Measurements from ENCODE around the gene SAP130.

SAP130 gene

DNA sequence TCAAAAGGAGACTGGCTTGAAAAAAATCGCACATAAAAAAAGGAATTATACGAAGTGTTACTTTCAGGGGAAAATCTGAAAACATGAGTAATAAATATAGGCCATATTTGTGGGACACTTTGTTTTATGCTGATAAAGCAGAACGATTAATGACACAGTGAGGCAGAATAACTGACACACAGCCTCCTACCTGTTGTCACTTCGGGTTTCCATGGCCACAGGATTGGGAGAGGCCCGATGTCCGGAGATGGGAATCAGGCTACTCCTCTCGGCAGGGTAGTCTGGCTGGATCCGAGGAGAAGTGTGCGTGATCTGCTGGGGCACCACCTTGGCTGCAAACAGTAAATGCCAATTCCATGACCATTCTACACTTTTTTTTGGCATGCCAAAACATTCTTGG, 31.7 kb downstream of the SAP130 start:
- Mint-ChIP-seq H3K27me3 (ENCODE audit: low read depth) (no peaks in the 10 kb centered on the region), H3K27ac (no peak overlapping the region), H3K9me3 (no peaks in the 10 kb centered on the region), H3K4me1 (ENCODE audit: low read depth) (no peaks in the 10 kb centered on the region), H3K36me3 (ENCODE audit: low read depth) (peaks cover 33% of the 10 kb centered on the region), H3K4me3 (no peak overlapping the region)

GRCh38 chr2:127995725-127996124, 32.1 kb downstream of the SAP130 start:
- no peaks in the 10 kb centered on the region for H3K27me3 Mint-ChIP-seq (ENCODE audit: low read depth)
- no peaks in the 10 kb centered on the region for H3K4me1 Mint-ChIP-seq (ENCODE audit: low read depth)
- H3K9me3 Mint-ChIP-seq, result no peaks in the 10 kb centered on the region
- no peak overlapping the region for H3K4me3 Mint-ChIP-seq
- no peak overlapping the region for H3K27ac Mint-ChIP-seq
- H3K36me3 Mint-ChIP-seq (ENCODE audit: low read depth), result peaks cover 33% of the 10 kb centered on the region

GRCh38 chr2:127993659-127994058, 34.2 kb downstream of the SAP130 start:
- no peak overlapping the region for H3K27ac Mint-ChIP-seq
- no peaks in the 10 kb centered on the region for H3K4me1 Mint-ChIP-seq (ENCODE audit: low read depth)
- H3K27me3 Mint-ChIP-seq (ENCODE audit: low read depth), result no peaks in the 10 kb centered on the region
- no peak overlapping the region for H3K4me3 Mint-ChIP-seq
- H3K36me3 Mint-ChIP-seq (ENCODE audit: low read depth), result peaks cover 31% of the 10 kb centered on the region
- H3K9me3 Mint-ChIP-seq, result no peaks in the 10 kb centered on the region

GRCh38 chr2:127991742-127992141, 36.1 kb downstream of the SAP130 start:
- Mint-ChIP-seq H3K9me3 (no peaks in the 10 kb centered on the region), H3K27ac (no peak overlapping the region), H3K4me1 (ENCODE audit: low read depth) (no peaks in the 10 kb centered on the region), H3K4me3 (no peak overlapping the region), H3K36me3 (ENCODE audit: low read depth) (peaks cover 28% of the 10 kb centered on the region), H3K27me3 (ENCODE audit: low read depth) (no peaks in the 10 kb centered on the region)

DNA sequence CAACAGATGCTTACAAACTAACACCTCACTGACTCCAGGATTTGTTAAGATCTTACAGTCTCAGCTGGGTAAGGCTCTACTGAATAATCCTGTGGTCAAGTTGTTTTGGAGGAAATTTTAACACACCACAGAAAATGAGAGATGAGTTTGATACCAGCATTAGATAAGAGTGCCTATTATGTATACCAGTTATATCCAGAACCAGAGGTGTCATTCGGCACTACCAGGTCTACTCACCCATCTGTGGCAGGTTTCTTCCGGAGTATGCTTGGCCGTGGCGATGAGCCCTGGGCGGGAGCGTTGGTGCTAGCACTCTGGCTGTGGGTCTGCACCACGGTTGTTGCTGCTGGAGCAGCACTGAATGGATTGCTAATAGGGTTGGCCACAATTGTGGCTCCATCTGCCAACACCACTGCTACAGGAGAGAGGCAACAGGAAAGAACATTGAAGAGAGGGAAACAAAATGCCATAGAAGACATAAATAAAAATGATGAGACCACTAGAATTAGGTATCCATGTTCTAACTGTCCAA, 41.2 kb downstream of the SAP130 start:
- Mint-ChIP-seq H3K4me1 (ENCODE audit: low read depth) (no peaks in the 10 kb centered on the region), H3K9me3 (no peaks in the 10 kb centered on the region), H3K4me3 (no peak overlapping the region), H3K36me3 (ENCODE audit: low read depth) (peaks cover 28% of the 10 kb centered on the region), H3K27ac (no peak overlapping the region), H3K27me3 (ENCODE audit: low read depth) (no peaks in the 10 kb centered on the region)

DNA sequence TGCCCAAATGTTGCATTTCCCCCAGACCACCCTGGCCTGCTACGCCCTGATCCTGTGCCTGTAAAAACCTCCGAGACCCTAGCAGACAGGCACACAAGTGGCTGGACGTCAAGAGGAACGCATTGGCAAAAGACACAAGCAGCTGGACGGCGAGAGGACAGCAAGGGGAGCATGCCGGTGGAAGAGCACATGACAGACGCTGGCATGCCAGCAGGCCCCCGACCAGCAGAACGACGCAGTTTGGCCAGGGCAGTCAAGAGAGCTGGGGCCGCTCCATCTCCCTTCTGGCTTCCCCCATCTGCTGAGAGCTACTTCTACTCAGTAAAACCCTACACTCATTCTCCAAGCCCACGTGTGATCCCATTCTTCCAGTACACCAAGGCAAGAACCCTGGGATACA, 42.1 kb downstream of the SAP130 start:
- H3K4me1 Mint-ChIP-seq (ENCODE audit: low read depth), result no peaks in the 10 kb centered on the region
- H3K27me3 Mint-ChIP-seq (ENCODE audit: low read depth), result no peaks in the 10 kb centered on the region
- no peaks in the 10 kb centered on the region for H3K9me3 Mint-ChIP-seq
- no peak overlapping the region for H3K27ac Mint-ChIP-seq
- peaks cover 28% of the 10 kb centered on the region for H3K36me3 Mint-ChIP-seq (ENCODE audit: low read depth)
- no peak overlapping the region for H3K4me3 Mint-ChIP-seq

DNA sequence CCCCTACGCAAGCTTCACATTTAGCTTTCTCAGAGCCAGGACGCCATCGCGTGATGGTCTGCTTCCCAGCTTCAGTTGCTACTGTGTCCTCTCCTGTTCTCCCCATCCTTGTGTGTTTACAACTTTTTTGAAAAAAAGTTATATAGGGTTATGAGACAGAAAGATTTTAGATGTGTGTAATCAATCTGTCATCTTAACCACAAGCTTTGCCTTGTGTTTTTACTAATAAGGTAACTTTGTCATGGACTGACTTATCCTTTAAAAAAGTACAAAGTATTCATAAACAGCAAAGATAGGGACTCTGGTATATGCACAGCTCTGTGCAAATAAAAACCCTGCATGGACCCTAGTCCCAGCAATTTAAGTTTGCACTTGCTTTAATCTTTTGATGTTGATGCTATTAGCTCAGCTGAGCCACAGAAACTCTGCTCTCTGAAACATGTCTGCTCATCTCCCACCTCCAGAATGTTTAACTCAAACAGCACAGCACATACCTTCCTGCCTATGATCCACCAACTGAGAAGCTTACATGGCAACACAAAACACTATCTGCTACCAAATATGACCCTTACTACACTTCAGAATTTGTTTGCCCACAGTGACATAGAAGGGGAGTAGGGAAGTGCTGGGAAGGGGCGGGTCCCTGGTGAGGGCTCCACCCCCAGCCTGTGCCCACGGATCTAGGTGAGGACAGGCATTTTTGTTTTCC, 42.7 kb downstream of the SAP130 start:
- no peak overlapping the region for H3K27ac Mint-ChIP-seq
- no peaks in the 10 kb centered on the region for H3K9me3 Mint-ChIP-seq
- H3K4me1 Mint-ChIP-seq (ENCODE audit: low read depth), result no peaks in the 10 kb centered on the region
- H3K36me3 Mint-ChIP-seq (ENCODE audit: low read depth), result peaks cover 29% of the 10 kb centered on the region
- no peak overlapping the region for H3K4me3 Mint-ChIP-seq
- H3K27me3 Mint-ChIP-seq (ENCODE audit: low read depth), result no peaks in the 10 kb centered on the region

- no peak overlapping the region for H3K4me3 Mint-ChIP-seq
- no peaks in the 10 kb centered on the region for H3K4me1 Mint-ChIP-seq (ENCODE audit: low read depth)
- no peak overlapping the region for H3K27ac Mint-ChIP-seq
- no peaks in the 10 kb centered on the region for H3K9me3 Mint-ChIP-seq
- H3K27me3 Mint-ChIP-seq (ENCODE audit: low read depth), result no peaks in the 10 kb centered on the region
- H3K36me3 Mint-ChIP-seq (ENCODE audit: low read depth), result peaks cover 26% of the 10 kb centered on the region
These were observed 43.3 kb downstream of the SAP130 start for GRCh38 chr2:127984551-127984950.

GRCh38 chr2:127969446-127969845, 58.4 kb downstream of the SAP130 start:
- no peaks in the 10 kb centered on the region for H3K27me3 Mint-ChIP-seq (ENCODE audit: low read depth)
- no peak overlapping the region for H3K27ac Mint-ChIP-seq
- H3K4me1 Mint-ChIP-seq (ENCODE audit: low read depth), result no peaks in the 10 kb centered on the region
- no peak overlapping the region for H3K4me3 Mint-ChIP-seq
- H3K36me3 Mint-ChIP-seq (ENCODE audit: low read depth), result peaks cover 34% of the 10 kb centered on the region
- no peaks in the 10 kb centered on the region for H3K9me3 Mint-ChIP-seq

- Mint-ChIP-seq H3K27ac (no peak overlapping the region), H3K9me3 (no peaks in the 10 kb centered on the region)
These were observed 59.1 kb downstream of the SAP130 start for GRCh38 chr2:127968610-127969339.

DNA sequence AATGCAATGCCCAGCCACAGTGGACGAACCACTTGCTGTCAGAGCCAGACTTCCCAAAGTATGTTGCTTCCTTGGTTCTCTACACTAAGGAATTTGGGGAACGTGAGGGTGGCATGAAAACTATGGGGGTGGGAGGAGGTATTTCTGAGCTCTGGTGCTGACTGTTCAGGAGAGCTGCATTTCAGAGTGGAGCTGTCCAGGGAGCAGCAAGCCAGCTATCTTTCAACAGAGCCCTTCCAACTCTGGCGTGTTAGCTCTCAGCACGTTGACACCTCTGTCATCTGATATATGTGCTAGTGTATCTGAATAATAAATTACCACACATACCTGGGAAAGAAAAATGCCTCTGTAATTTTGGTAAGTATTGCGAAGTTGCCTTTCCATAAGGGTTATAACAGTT, 66.1 kb downstream of the SAP130 start:
- Mint-ChIP-seq H3K36me3 (ENCODE audit: low read depth) (peaks cover 36% of the 10 kb centered on the region), H3K27me3 (ENCODE audit: low read depth) (no peaks in the 10 kb centered on the region), H3K27ac (no peak overlapping the region), H3K4me1 (ENCODE audit: low read depth) (no peaks in the 10 kb centered on the region), H3K9me3 (peaks cover 3% of the 10 kb centered on the region), H3K4me3 (no peak overlapping the region)

More at GRCh38 chr2:127968610-127969339, 59.1 kb downstream of the SAP130 start:
- Mint-ChIP-seq H3K36me3 (ENCODE audit: low read depth) (peaks cover 31% of the 10 kb centered on the region), H3K27me3 (ENCODE audit: low read depth) (no peaks in the 10 kb centered on the region), H3K4me3 (no peak overlapping the region), H3K4me1 (ENCODE audit: low read depth) (no peaks in the 10 kb centered on the region)

GRCh38 chr2:127957240-127957639, 70.6 kb downstream of the SAP130 start:
- peaks cover 22% of the 10 kb centered on the region for H3K36me3 Mint-ChIP-seq (ENCODE audit: low read depth)
- no peak overlapping the region for H3K4me3 Mint-ChIP-seq
- H3K27ac Mint-ChIP-seq, result no peak overlapping the region
- H3K4me1 Mint-ChIP-seq (ENCODE audit: low read depth), result no peaks in the 10 kb centered on the region
- H3K9me3 Mint-ChIP-seq, result peaks cover 3% of the 10 kb centered on the region
- no peaks in the 10 kb centered on the region for H3K27me3 Mint-ChIP-seq (ENCODE audit: low read depth)

DNA sequence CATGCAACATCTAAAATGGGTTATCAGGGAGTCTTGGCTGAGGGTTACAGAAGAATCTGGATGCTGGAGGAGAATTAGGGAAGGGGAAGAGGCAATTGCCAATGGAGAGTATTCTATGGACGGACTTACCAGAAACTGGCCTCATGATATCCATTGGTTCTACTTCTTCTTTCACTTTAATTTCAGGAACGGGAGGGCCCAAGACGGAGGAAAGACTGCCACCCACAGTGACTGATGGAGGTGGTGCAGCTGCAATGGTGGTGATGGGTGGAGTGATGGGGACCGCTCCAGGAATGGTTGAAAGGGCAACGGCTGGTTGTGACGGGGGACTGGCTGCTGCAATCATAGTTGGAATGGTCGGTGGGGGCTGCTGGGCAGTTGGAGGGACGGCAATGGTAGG, 73.0 kb downstream of the SAP130 start:
- Mint-ChIP-seq H3K4me3 (no peak overlapping the region), H3K4me1 (ENCODE audit: low read depth) (peaks cover 7% of the 10 kb centered on the region), H3K27ac (no peak overlapping the region), H3K36me3 (ENCODE audit: low read depth) (peaks cover 17% of the 10 kb centered on the region), H3K9me3 (no peaks in the 10 kb centered on the region), H3K27me3 (ENCODE audit: low read depth) (no peaks in the 10 kb centered on the region)

DNA sequence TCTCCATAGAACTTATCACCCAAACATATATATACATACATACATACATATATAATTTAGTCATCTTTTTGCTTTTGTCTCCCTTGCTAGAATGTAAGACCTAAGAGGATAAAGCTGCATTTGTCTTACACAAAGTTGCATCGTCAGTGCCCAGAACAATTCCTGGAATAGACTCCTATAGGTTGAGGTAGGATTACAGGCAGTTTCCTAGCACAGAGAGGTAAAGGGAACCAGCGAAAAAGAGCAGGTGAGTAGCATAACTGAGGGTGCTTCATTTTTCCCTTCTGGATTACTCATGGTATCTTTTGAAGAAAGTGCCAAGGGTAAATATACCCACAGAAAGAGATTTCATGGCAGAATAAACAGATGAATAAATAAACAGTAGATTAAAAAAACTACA, 74.0 kb downstream of the SAP130 start:
- H3K36me3 Mint-ChIP-seq (ENCODE audit: low read depth), result peaks cover 19% of the 10 kb centered on the region
- H3K4me1 Mint-ChIP-seq (ENCODE audit: low read depth), result peaks cover 7% of the 10 kb centered on the region
- H3K27ac Mint-ChIP-seq, result no peak overlapping the region
- no peak overlapping the region for H3K4me3 Mint-ChIP-seq
- no peaks in the 10 kb centered on the region for H3K27me3 Mint-ChIP-seq (ENCODE audit: low read depth)
- H3K9me3 Mint-ChIP-seq, result no peaks in the 10 kb centered on the region

DNA sequence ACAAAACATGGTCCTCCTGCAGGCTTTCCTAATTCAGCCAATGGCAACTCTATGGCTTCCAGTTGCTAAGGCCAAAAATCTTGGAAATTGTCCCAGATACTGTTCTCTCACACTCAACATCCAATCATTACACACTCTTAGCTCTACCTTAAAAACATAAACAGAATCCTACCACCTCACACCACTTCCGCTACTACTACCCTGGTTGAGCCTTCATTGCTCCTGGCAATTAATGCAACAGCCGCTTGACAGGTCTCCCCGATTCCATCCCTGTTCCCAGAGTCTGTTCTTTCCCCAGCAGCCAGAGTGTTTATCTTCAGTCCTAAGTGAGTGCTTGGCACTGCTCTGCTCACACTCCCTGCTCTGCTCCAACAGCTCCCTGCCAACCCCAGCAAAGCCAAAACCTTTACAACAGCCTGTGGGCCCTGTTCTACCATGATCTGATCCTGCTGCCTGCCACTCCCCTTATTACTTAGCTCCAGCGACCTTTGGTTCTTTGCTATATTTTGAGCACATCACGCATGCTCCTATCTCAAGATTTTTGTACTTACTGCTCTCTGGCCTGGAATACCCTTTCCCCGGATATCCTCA, 74.6 kb downstream of the SAP130 start:
- Mint-ChIP-seq H3K36me3 (ENCODE audit: low read depth) (peaks cover 18% of the 10 kb centered on the region), H3K4me3 (no peak overlapping the region)

More for the DNA sequence above, 74.6 kb downstream of the SAP130 start:
- no peaks in the 10 kb centered on the region for H3K27me3 Mint-ChIP-seq (ENCODE audit: low read depth)
- peaks cover 7% of the 10 kb centered on the region for H3K4me1 Mint-ChIP-seq (ENCODE audit: low read depth)
- no peak overlapping the region for H3K27ac Mint-ChIP-seq
- no peaks in the 10 kb centered on the region for H3K9me3 Mint-ChIP-seq

All from T-helper 1 cell treated with Interleukin-12 subunit alpha and Interleukin-12 subunit beta and Interleukin-4 antibody, amounts not matched to agents 30 μg/mL and 1 μg/mL, for 36 hours (primary cell).